Stimulated activated CD4-positive, alpha-beta T cell treated with anti-CD3 and anti-CD28 coated beads, Interleukin-2, amount 100 ng/mL, for 4 hours (primary cell): ENCODE data around the gene ATP9B.

Experiments
- DNase-seq: peaks from one replicate; pipeline ENCODE4 v3.0.0-alpha.2; 2020; ENCODE audit warnings: low read depth

Gene ATP9B

DNA sequence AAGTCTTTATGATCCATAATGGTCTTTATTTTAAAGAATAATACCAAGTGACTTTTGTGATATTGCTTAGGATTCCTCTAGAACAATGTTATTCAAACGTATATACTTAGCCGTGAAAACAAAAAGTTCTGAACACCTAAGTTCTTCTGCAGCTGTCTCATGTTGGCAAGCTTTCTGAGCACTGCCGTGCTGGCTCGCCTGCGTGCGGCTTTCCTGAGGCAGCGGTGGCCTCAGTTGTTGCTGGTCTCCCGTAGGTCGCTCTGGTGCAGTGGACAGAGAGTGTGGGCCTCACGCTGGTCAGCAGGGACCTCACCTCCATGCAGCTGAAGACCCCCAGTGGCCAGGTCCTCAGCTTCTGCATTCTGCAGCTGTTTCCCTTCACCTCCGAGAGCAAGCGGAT is 259.7 kb downstream of the ATP9B start:
- no peak for DNase-seq

DNA sequence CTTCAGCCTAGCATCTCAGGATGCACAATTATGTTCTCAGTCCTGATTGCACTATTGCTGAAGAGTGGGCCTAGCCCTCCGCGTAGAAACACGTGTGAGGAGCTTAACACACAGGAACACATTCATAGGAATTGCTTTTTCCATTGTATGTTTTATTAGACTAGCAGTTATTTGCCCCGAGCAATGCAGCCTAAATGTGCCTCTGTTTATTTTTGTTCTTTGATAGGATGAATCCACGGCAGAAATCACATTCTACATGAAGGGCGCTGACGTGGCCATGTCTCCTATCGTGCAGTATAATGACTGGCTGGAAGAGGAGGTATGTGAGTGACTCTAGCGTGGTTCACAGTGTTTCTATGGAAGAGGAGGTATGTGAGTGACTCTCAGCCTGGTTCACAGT is 260.6 kb downstream of the ATP9B start:
- DNase-seq, result no peak

DNA sequence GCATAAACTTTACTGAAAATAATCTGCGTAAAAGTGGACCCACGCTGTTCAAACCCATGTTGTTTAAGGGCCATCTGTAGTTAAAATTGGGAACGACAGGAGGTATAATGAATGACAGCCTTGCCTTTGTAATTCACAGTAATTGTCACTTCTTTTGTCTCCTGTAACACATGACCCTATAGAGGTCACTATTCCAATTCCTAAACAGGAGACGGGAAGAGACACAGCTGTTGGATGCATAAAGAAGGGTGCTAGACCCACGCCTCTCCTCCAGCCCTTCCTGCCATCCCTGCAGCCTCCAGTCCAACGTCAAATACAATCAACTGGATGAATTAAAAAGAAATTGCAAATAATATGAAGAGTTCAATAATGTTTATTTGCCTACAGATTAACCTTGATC is 263.5 kb downstream of the ATP9B start:
- DNase-seq, result no peak

DNA sequence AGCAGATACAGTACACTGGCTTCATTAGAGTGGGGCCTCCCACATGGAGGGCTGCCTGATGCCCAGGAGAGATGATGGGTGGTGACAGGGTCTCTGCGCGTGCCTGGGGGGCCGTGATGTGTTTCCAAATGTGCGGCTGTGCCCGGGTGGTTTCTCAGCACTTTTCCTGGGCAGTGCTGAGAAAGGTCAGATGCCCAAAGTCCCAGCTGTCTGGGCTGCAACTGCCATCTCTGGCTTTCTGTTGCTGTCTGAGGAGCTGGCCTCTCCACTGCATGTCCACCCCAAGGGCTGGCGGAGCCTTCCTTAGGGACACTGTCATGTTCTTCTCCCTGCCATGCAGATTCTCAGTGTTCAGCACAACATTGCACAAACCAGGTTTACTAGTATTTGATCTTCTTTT is 263.9 kb downstream of the ATP9B start:
- no peak for DNase-seq

DNA sequence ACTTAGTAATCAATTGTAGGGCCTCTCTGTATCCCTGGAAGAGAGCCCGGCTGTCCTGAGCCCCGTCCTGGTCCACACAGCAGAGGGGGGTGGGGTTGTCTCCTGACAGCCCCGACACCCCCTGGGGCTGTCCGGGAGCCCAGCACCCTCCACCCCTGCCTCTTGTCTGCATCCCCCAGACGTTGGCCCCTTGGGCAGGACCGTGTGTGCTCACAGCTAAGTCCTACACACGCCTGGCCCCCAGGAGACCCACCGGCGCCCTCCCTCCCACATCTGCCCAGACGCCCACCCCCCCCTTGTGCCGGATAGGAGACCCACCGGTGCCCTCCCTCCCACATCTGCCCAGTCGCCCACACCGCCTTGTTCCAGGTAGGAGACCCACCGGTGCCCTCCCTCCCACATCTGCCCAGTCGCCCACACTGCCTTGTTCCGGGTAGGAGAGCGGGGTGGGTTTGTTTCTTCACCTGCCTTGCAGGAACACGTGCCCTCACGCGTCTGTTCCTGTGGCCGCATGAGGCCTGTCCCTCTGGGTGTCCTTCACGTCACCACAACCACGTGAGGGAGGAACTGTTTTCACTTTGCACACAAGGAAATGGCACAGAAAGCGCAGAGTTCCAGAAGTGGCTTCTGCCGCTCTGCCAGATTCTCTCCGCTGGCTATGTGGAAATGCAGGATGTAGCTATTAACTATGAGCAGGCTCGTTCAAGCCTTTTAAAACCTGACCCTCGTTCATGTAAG is 265.5 kb downstream of the ATP9B start:
- DNase-seq, result no peak

DNA sequence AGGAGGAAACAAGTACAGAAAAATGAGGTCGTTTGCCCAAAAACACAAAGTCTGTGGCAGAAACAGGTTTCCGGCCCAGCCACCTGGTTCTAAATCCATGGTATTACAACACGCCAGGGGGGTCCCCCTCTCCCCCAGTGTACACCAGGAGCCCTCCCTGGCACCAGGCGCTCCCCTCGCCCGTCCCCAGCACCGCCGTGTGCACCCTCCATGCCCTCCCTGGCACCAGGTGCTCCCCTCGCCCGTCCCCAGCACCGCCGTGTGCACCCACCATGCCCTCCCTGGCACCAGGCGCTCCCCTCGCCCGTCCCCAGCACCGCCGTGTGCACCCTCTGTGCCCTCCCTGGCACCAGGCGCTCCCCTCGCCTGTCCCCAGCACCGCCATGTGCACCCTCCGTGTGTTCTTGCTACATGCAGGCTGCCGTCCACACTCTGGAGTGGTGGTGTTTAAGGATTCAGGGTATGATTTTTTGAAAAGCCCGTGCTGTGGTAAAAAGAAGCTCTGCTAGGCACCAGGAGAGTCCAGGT is 266.7 kb downstream of the ATP9B start:
- DNase-seq, result no peak

DNA sequence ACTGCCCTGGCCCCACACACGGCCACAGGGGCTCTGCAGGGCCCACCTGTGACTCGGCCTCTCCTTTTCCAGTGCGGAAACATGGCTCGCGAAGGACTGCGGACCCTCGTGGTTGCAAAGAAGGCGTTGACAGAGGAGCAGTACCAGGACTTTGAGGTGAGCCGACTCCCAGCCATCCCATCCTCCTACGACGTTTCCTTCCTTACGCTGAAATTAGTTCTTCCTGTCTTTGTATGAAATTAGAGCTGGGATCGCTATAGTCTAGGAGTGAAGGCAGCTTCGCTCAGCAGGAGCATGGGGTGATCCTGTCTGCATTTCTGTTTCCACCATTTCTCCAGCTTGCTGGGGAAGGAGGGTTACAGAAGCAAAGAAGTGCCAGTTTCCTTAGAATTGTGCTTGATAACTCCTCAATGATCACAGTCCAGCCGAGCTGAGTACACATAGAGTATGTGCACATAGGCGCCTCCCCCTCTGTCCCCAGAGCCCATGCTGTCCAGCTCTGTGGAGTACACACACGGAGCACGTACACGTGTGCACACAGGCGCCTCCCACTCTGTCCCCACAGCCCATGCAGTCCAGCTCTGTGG is 267.5 kb downstream of the ATP9B start:
- DNase-seq, result no peak

DNA sequence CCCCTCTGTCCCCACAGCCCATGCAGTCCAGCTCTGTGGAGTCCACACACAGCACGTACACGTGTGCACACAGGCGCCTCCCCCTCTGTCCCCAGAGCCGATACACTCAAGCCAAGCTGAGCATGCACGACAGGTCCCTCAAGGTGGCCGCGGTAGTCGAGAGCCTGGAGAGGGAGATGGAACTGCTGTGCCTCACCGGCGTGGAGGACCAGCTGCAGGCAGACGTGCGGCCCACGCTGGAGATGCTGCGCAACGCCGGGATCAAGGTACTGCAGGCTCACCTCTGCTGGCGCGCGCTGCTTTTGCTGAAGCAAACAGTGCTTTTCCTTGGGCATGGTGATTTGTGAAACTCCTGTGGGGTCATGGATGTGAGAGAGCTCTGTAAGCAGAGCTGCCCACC is 268.0 kb downstream of the ATP9B start:
- DNase-seq, result no peak

DNA sequence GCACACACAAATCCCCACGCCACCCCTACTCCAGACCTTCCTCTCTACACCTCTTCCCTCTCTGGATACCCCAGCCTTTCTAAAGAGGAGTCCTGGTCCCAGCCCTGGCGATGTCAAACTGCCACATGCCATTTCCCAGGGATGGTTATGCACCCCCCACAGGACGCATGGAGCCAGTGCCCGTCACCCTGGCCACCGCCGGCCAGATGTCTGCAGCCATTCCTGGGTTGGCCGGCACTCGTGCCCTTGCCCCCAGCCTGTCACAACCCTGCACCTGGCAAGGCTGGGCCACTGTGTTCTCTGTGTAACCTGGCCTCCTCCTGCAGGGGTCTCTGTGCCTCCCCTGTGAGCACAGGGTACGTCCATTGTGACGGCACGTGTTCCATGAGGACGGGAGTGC is 268.4 kb downstream of the ATP9B start:
- no peak for DNase-seq

DNA sequence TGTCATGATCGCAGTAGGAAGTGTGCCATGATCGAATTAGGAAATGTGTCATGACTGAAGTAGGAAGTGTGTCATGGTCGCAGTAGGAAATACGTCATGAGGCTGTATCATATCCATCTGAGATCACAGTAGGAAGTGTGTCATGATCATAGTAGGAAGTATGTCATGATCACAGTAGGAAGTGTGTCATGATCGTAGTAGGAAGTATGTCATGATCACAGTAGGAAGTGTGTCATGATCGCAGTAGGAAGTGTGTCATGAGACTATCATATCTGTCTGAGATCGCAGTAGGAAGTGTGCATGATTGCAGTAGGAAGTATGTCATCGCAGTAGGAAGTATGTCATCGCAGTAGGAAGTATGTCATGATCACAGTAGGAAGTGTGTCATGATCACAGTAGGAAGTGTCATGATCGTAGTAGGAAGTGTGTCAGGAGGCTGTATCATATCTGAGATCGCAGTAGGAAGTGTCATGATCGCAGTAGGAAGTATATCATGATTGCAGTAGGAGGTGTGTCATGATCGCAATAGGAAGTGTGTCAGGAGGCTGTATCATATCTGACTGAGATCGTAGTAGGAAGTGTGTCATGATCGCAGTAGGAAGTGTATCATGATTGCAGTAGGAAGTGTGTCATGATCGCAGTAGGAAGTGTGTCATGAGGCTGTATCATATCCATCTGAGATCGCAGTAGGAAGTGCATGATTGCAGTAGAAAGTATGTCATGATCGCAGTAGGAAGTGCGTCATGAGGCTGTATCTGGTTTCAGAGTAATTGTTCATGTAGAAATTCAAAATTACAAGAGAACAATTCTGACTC is 270.1 kb downstream of the ATP9B start:
- no peak for DNase-seq

DNA sequence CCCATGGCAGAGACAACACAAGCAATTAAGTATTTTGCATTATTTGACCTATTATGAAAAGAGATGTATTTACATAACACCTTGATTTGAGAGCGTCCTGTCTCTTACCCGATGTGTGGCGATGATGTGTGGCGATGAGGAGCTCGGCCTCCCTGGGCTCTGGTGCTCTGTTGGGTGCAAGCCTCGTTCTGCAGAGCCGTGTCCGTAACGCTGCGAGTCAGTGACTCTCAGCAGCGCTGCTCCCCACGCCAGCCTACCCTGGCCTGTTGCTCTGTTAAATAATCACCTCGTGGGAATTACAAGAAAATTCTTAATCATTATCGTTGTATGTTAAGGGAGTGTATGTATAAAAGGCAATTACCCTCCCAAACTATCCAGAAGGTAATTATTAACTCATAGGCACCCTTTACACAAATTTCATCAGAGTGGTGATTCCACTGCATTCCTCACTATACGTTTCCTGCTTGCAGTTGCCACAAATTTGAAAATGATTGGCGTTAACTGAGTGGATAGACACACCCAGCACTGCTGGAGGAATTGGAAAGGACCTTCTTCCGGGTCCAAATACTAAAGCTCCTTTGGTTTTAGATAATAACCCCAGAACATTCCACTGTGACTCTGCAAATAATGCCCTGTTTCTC is 274.5 kb downstream of the ATP9B start:
- DNase-seq, result no peak

DNA sequence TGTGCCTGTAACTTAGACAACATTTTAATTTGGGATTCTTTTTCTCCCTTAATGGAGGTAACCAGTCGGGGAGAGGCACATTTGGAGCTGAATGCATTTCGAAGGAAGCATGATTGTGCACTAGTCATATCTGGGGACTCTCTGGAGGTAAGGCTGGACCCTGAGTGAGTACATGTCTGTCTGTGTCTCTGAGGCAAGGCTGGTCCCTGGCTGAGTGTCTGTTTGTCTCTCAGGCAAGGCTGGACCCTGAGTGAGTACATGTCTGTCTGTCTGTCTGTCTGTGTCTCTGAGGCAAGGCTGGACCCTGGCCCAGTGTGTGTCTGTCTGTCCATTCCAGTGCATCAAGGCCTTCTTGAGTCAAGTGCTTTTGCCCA is 275.0 kb downstream of the ATP9B start:
- DNase-seq, result no peak

DNA sequence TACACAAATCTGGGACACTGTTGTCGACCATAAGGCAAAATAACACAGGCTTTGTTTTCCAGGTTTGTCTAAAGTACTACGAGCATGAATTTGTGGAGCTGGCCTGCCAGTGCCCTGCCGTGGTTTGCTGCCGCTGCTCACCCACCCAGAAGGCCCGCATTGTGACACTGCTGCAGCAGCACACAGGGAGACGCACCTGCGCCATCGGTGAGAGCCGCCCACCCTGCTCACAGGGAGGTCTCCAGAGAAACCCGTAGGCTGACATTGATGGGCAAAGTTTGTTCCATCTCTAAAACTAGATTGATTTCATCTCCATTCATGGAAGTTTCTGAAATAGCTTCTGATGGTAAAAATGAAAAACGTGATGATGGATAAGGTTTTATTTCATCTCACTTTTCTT is 276.2 kb downstream of the ATP9B start:
- no peak for DNase-seq

DNA sequence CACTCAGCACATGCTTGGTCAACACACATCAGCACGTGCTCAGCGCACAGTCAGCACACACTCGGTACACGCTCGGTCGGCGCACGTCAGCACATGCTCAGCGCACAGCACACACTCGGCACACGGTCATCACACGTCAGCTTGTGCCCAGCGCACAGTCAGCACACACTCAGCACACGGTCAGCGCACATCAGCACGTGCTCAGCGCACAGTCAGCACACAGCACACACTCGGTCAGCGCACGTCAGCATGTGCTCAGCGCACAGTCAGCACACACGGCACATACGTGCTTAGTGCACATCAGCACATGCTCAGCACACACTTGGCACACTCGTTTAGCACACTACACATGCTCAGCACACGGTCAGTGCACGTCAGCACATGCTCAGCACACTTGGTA is 276.8 kb downstream of the ATP9B start:
- no peak for DNase-seq

DNA sequence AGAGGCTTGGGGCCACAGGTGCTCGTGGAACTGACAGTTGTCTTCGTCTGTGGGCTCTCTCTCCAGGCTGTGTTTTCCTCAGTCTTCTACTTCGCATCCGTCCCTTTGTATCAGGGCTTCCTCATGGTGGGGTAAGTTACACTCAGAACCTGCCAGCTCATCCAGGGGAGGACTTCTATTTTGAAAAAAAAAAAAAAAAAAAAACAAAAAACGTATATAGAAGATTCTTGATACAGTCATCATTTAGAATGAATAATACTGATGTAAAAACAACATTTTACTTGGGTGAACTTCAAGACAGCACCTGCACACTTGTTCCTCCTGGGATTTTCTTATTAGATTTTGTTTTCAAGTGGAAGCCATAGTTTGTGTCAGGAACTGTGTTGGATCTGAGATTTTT is 278.9 kb downstream of the ATP9B start:
- no peak for DNase-seq

DNA sequence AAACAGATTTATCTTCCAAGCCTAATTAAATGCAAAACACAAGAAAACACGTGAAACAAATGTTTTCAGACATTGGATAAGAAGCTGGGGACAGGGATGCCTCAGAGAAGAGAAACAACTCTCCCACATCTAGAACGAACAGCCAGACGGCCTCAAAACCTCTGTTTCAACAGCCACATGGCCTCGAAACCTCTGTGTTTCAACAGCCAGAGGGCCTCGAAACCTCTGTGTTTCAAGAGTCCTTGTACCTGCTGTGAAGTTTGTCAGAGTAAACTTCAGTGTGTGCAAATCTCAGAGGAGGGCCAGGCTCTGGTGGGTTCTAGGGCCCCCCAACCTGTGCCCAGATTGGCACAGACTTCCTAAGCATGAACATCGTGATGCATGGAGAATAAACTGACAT is 283.2 kb downstream of the ATP9B start:
- no peak for DNase-seq

DNA sequence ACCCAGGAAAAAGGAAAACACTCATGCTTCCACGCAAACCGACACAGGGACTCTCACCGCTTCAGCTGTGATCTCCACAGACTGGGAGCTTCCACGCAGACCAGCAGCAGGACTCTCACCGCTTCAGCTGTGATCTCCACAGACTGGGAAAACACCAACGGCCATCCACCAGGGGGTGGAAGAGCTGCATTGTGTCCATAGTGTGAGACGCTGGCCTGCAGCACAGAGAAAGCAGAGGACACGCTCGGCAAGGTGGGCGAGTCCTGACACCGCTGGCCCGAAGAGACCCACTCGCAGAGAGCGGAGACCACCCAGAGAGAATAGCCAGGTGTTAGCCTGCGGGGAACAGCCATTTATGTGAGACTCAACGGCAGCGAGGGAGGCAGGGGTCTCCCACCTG is 284.1 kb downstream of the ATP9B start:
- DNase-seq, result no peak

DNA sequence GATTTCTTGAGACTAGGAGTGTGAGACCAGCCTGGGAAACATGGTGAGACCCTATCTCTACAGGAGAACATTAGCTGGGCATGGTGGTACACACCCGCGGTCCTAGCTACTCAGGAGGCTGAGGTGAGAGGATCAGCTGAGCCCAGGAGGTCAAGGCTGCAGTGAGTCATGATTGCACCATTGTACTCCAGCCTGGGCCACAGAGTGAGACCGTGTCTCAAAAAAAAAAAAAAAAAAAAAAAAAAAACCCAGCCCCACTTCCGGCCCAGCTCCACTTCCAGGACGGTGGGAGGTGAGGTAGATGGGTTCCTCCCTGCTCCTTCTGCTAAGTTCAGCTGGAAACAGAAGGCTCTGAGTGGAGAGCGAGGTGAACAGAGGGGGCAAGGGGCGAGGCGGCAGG is 285.2 kb downstream of the ATP9B start:
- no peak for DNase-seq

DNA sequence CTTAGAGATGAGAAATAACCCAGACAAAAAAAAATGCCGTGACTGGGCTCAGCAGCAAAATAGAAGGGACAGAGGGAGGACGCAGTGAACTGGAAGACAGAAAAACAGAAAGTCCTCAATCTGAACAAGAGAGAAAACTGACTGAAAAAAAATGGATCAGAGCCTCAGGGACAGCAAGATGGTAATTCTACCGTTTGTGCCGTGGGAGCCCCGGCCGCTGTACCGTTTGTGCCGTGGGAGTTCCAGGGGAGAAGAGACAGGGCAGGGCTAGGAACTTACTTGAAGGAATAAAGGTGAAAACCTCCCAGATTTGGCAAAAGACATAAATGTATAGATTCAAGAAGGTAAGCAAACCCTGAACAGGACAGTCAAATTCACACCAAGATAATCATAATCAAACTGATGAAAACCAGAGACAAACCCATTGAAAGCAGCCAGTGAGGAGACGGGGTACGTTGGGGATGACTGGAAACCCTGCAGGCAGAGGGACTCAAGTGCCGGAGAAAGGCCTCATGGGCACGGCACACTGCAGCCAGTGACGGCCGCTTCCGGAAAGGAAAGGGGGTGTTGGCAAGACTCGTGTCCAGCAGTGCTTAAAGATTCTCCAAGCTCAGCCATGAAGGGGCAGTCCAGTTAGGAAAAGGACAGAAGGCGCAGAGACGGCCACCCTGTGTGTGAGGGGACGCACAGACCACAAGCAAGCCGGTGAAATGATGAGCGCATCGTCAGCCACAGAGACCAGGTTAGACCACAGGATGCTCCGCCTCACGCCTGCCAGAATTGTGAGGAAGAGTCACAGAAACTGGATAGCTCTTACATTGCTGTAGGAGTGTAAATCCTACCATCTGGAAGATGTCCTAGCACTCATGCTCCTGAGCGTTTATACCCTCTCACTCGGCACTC is 286.5 kb downstream of the ATP9B start:
- DNase-seq, result no peak

DNA sequence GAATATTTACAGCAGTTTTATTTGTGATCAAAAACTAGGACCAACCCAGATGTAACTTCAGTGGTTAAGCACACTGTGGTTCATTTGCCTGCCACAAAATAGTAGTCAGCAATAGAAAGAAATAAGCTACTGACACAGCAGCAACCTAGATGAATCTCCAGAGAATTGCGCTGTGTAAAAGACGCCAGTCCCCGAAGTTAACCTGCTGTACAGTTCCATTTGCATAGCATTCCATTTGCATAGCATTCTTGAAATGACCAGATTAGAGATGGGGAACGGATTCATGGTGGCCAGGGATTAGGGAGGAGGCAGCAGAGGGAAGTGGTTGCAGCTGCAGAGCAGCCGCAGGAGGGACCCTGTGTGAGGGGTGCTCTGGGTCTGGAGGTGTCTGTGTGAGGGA is 287.2 kb downstream of the ATP9B start:
- DNase-seq, result no peak

DNA sequence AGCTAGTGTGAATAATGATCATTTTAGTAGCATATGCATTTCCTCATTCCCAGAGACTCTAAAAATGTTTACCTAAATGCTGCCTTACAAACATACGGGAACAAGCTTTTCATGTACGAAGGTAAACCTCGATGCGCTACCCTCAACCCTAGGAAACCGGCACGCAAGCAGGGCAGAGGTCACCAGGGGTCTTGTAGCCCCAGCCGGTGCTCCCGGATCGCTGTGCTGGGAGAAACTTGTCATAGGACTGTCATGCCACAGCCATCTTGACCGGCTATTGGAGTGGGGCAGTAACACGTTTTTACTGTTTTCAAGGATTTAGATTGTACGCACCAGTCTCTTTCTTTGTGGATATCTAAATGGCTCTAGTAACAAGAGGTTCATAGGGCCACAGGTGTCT is 291.7 kb downstream of the ATP9B start:
- no peak for DNase-seq
